Stimulated activated memory B cell treated with anti-CD40 and anti-IgM and Interleukin-4, amounts not matched to agents 10 μg/mL and 1 μg/mL and 100 μg/mL, for 72 hours (primary cell): Measurements from ENCODE around the gene TENM4.
A peak's percentile ranks its signal among the peaks of the same experiment; 100 is the strongest.
"Not testable (repeated sequence)": the region's sequence is repeated elsewhere in the genome, so short reads cannot be mapped to it uniquely, and the experiment has no call there.

Experiments used
- ATAC-seq: fragments of 150-1000 bp; cut with Tn5 transposase; 2 replicates; pipeline ENCODE4 v1.10.0; 2021
- H3K27ac Mint-ChIP-seq: one replicate; pipeline ENCODE4 v1.8.0; 2022; ENCODE audit warnings: mild to moderate bottlenecking, mixed read lengths
- H3K27me3 Mint-ChIP-seq: one replicate; pipeline ENCODE4 v1.8.0; 2022; ENCODE audit warnings: mixed read lengths
- H3K36me3 Mint-ChIP-seq: one replicate; pipeline ENCODE4 v1.8.0; 2022; ENCODE audit warnings: mixed read lengths
- H3K4me1 Mint-ChIP-seq: one replicate; pipeline ENCODE4 v1.8.0; 2022; ENCODE audit warnings: mixed read lengths
- H3K4me3 Mint-ChIP-seq: one replicate; pipeline ENCODE4 v1.8.0; 2022; ENCODE audit warnings: mild to moderate bottlenecking, moderate library complexity, mixed read lengths
- H3K9me3 Mint-ChIP-seq: one replicate; pipeline ENCODE4 v1.8.0; 2022; ENCODE audit warnings: mixed read lengths

TENM4 gene

DNA sequence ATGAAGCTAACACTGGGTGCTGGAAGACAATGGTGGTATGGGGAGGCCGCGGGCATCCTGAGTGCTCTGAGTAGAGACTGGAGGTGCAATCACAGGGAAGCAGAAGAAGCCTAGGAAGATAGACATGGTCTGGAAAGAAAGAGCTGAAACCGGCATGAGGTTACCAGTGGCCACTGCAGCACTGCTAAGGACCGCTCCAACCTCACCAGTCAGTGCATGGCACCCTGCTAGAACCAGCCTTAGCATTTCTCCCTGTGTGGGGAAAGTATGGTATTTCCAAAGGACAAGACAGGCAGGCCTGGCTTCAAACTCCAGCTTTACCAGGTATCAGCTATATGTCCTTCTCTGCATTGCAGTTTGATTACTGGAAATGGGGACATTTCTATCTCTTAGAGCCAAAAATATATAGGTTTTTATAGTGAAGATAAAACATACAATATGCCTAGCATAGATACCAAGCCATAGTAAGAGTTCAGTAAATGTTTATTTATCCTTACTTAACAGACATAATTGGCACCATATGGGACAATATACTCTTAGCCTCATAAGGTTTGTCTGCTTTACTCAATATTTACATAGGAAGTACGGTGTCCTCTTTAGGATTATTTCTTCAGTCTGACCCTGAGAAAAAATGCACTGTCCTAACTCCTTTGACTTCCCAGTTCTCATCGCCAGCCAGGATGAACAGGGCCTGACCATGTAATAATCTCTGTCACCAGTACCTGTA is 231.1 kb downstream of the TENM4 start:
- Mint-ChIP-seq H3K4me1 (no peaks in the 10 kb centered on the region), H3K27me3 (no peaks in the 10 kb centered on the region), H3K36me3 (no peaks in the 10 kb centered on the region), H3K9me3 (no peaks in the 10 kb centered on the region), H3K27ac (no peak overlapping the region), H3K4me3 (no peak overlapping the region)
- ATAC-seq: no peak

GRCh38 chr11:79208126-79208525 is 232.7 kb downstream of the TENM4 start:
- H3K36me3 Mint-ChIP-seq: no peaks in the 10 kb centered on the region
- H3K9me3 Mint-ChIP-seq: no peaks in the 10 kb centered on the region
- no peak overlapping the region for H3K4me3 Mint-ChIP-seq
- ATAC-seq: no peak
- H3K27ac Mint-ChIP-seq: no peak overlapping the region
- H3K27me3 Mint-ChIP-seq: no peaks in the 10 kb centered on the region
- no peaks in the 10 kb centered on the region for H3K4me1 Mint-ChIP-seq

GRCh38 chr11:79206951-79207350 is 233.9 kb downstream of the TENM4 start:
- Mint-ChIP-seq H3K9me3 (no peaks in the 10 kb centered on the region), H3K4me3 (no peak overlapping the region), H3K36me3 (no peaks in the 10 kb centered on the region), H3K27ac (no peak overlapping the region), H3K27me3 (no peaks in the 10 kb centered on the region), H3K4me1 (peaks cover under 1% of the 10 kb centered on the region)
- ATAC-seq: no peak

GRCh38 chr11:79205786-79206185 is 235.0 kb downstream of the TENM4 start:
- Mint-ChIP-seq H3K36me3 (no peaks in the 10 kb centered on the region), H3K27me3 (no peaks in the 10 kb centered on the region), H3K9me3 (no peaks in the 10 kb centered on the region), H3K4me3 (no peak overlapping the region), H3K27ac (no peak overlapping the region), H3K4me1 (peaks cover 7% of the 10 kb centered on the region)
- ATAC-seq: no peak

- ATAC-seq: peak; percentile 24
- Mint-ChIP-seq H3K27me3 (no peaks in the 10 kb centered on the region), H3K27ac (no peak overlapping the region), H3K4me3 (no peak overlapping the region), H3K9me3 (no peaks in the 10 kb centered on the region), H3K4me1 (peaks cover 7% of the 10 kb centered on the region), H3K36me3 (no peaks in the 10 kb centered on the region)
Measured at GRCh38 chr11:79201677-79202347, 239.0 kb downstream of the TENM4 start.

DNA sequence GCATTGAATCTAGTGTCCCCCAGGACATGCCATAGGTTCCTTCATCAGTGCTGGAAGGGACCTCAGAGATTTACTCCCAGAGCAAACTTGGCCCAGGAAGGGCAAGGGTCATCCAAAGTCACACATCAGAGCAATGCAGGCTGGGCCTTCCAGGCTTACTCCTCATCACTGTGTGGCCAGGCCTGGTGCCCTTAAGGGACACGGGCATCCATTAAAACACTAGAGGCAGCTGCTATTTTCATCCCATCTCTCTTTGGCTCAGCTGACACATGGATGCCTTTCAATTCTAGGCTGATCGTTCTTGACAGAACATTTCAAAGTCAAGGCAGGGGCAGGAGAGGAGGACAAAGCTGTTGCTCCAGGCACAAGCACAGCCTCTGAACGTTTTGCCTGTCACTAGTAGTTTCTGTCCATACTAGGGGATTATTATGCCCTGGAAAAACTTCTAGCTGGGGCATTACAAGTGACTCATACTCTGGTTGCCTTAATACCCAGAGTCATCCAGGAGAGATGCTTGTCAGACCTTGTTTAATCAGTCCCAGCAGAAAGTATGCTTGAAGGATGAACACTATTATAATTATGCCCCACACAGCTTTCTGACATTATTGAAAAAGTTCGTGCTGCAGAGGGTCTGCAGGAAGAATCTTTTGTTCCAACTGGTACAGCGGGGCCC is 240.3 kb downstream of the TENM4 start:
- Mint-ChIP-seq H3K36me3 (no peaks in the 10 kb centered on the region), H3K9me3 (no peaks in the 10 kb centered on the region), H3K4me1 (peaks cover 7% of the 10 kb centered on the region), H3K27me3 (no peaks in the 10 kb centered on the region), H3K4me3 (no peak overlapping the region), H3K27ac (no peak overlapping the region)
- ATAC-seq: no peak

DNA sequence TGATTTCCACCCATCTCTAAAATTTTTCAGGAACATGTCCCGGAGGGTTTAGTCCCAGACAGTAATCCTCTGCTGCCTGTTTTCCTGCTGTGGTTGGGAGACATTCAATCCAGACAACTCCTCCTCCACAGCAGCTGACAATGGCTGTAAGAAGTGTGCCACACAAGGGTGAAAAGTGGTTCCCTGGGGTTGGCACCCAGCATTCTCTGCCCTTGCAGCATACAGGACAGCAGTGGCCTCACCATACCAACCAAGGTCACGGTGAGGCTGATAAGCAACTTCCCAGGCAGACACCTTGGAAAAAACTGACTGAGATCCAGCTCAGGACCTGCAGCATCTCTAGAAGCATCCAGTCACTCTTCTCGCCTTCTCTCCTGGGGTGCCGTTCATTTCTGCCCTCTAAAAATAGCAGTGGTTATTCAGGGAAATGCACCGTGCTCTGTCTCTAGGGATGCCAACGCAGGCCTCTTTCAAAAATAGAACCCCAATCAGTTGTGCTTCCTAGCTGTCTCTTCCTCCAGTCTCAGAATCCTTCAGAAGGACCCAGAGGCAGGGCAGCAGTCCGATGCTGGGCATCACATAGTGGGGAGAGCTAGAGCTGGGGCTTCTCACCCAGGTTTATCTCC is 241.0 kb downstream of the TENM4 start:
- peaks cover 7% of the 10 kb centered on the region for H3K4me1 Mint-ChIP-seq
- no peak overlapping the region for H3K27ac Mint-ChIP-seq
- no peaks in the 10 kb centered on the region for H3K36me3 Mint-ChIP-seq
- H3K27me3 Mint-ChIP-seq: no peaks in the 10 kb centered on the region
- H3K9me3 Mint-ChIP-seq: no peaks in the 10 kb centered on the region
- ATAC-seq: no peak
- no peak overlapping the region for H3K4me3 Mint-ChIP-seq

- H3K36me3 Mint-ChIP-seq: no peaks in the 10 kb centered on the region
- no peak overlapping the region for H3K4me3 Mint-ChIP-seq
- no peak for ATAC-seq
- no peaks in the 10 kb centered on the region for H3K27me3 Mint-ChIP-seq
- H3K4me1 Mint-ChIP-seq: peaks cover 7% of the 10 kb centered on the region
- no peak overlapping the region for H3K27ac Mint-ChIP-seq
- H3K9me3 Mint-ChIP-seq: peaks cover 4% of the 10 kb centered on the region
Measured at GRCh38 chr11:79198898-79199250, 242.0 kb downstream of the TENM4 start.

DNA sequence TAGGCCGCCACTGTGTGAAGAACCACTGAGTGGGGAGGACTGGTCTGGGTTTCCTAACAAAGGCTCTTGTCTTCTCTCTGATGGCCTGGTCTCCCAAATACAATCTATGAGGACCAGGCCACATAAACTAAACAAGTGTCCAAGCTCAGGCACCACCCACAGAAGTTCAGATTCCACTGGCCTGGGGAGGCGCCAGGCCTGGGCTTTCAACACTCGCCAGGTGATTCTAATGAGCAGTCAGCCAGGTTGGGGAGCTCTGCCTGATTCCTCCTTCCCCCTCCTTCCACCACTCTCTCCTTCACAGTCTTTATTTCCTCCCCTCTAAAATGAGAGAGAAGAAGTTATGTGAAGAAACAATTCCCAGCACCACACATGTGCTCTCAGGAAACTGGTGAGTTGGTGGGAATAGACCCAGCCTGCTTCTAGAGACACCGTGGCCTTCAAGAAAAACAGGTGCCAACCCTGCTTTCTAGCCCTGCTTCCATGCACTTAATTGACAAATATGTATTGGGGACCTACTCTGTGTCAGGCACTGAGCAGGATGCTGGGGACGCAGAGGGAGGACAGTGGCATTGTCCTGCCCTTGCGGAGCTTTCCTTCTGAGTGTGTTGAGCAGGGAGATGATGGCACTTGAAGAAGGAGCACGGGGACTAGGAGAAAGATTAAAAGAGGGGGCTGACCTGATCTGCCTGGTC is 242.5 kb downstream of the TENM4 start:
- H3K4me3 Mint-ChIP-seq: no peak overlapping the region
- H3K4me1 Mint-ChIP-seq: peaks cover 7% of the 10 kb centered on the region
- no peaks in the 10 kb centered on the region for H3K27me3 Mint-ChIP-seq
- ATAC-seq: no peak
- no peaks in the 10 kb centered on the region for H3K36me3 Mint-ChIP-seq
- H3K9me3 Mint-ChIP-seq: peaks cover 4% of the 10 kb centered on the region
- no peak overlapping the region for H3K27ac Mint-ChIP-seq

- Mint-ChIP-seq H3K4me3 (no peak overlapping the region), H3K27ac (no peak overlapping the region), H3K9me3 (peaks cover 4% of the 10 kb centered on the region), H3K4me1 (peaks cover 7% of the 10 kb centered on the region), H3K36me3 (no peaks in the 10 kb centered on the region), H3K27me3 (no peaks in the 10 kb centered on the region)
- ATAC-seq: no peak
Measured at GRCh38 chr11:79196950-79197349, 243.9 kb downstream of the TENM4 start.

GRCh38 chr11:79195209-79195608 is 245.6 kb downstream of the TENM4 start:
- H3K27me3 Mint-ChIP-seq: no peaks in the 10 kb centered on the region
- no peaks in the 10 kb centered on the region for H3K36me3 Mint-ChIP-seq
- H3K9me3 Mint-ChIP-seq: peaks cover 4% of the 10 kb centered on the region
- no peaks in the 10 kb centered on the region for H3K4me1 Mint-ChIP-seq
- no peak overlapping the region for H3K4me3 Mint-ChIP-seq
- no peak for ATAC-seq
- no peak overlapping the region for H3K27ac Mint-ChIP-seq

- Mint-ChIP-seq H3K36me3 (no peaks in the 10 kb centered on the region), H3K27me3 (no peaks in the 10 kb centered on the region), H3K4me3 (no peak overlapping the region), H3K27ac (no peak overlapping the region), H3K9me3 (peaks cover 4% of the 10 kb centered on the region), H3K4me1 (no peaks in the 10 kb centered on the region)
- no peak for ATAC-seq
Measured at GRCh38 chr11:79193663-79194310, 247.0 kb downstream of the TENM4 start.

GRCh38 chr11:79192836-79193235 is 248.0 kb downstream of the TENM4 start:
- no peak overlapping the region for H3K4me3 Mint-ChIP-seq
- H3K27me3 Mint-ChIP-seq: no peaks in the 10 kb centered on the region
- H3K9me3 Mint-ChIP-seq: peaks cover 8% of the 10 kb centered on the region
- ATAC-seq: no peak
- no peak overlapping the region for H3K27ac Mint-ChIP-seq
- H3K36me3 Mint-ChIP-seq: no peaks in the 10 kb centered on the region
- no peaks in the 10 kb centered on the region for H3K4me1 Mint-ChIP-seq

DNA sequence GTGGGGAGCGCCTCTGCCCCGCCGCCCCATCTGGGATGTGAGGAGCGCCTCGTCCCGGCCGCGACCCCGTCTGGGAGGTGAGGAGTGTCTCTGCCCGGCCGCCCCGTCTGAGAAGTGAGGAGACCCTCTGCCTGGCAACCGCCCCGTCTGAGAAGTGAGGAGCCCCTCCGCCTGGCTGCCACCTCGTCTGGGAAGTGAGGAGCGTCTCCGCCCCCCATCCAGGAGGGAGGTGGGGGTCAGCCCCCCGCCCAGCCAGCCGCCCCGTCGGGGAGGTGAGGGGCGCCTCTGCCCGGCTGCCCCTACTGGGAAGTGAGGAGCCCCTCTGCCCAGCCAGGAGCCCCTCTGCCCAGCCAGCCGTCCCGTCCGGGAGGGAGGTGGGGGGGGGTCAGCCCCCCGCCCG is 249.1 kb downstream of the TENM4 start:
- not testable (repeated sequence) for H3K4me1 Mint-ChIP-seq, H3K36me3 Mint-ChIP-seq, ATAC-seq, H3K27ac Mint-ChIP-seq, H3K4me3 Mint-ChIP-seq, H3K27me3 Mint-ChIP-seq
- peaks cover 11% of the 10 kb centered on the region for H3K9me3 Mint-ChIP-seq

DNA sequence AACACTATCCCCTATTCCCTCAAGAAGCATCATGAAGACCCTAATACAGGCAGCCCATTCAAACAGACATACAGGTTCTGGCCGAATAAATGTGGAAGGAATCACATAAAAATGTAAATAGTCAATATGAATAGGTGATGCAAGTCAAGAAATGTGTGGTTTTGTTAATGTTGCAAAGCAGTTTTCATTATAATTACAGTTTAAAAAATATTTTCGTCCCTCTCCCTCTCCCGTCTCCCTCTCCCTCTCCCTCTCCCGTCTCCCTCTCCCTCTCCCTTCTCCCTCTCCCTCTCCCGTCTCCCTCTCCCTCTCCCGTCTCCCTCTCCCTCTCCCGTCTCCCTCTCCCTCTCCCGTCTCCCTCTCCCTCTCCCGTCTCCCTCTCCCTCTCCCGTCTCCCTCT is 250.3 kb downstream of the TENM4 start:
- not testable (repeated sequence) for ATAC-seq, H3K27ac Mint-ChIP-seq, H3K27me3 Mint-ChIP-seq, H3K4me3 Mint-ChIP-seq, H3K36me3 Mint-ChIP-seq, H3K4me1 Mint-ChIP-seq
- H3K9me3 Mint-ChIP-seq: peaks cover 11% of the 10 kb centered on the region
